ENCODE measurements around the gene FLRT1. TPM values are rescaled to one million over a fixed set of nuclear protein-coding genes. Genes with fewer than 3 reads are reported as not detected.
A peak's percentile ranks its signal among the peaks of the same experiment; 100 is the strongest.

FLRT1 gene
- total RNA-seq, 1 experiment from 2014 or later: 0.31 TPM

GRCh38 chr11:64019106-64020037 is 16.4 kb upstream of the FLRT1 start:
- H2AK5ac ChIP-seq (ENCODE audit: insufficient read length, low read length): no peak overlapping the region
- H3K9ac ChIP-seq (ENCODE audit: extremely low read depth, insufficient read length, low read length): no peak overlapping the region
- H3K27ac Mint-ChIP-seq: no peak overlapping the region
- no peaks in the 10 kb centered on the region for H4K20me1 ChIP-seq (ENCODE audit: control insufficient read depth, insufficient read depth, insufficient read length)
- H3K79me1 ChIP-seq (ENCODE audit: insufficient read depth, low read depth, low read length, poor library complexity, severe bottlenecking): no peaks in the 10 kb centered on the region
- H4K5ac ChIP-seq (ENCODE audit: insufficient read length, low read depth, low read length): no peak overlapping the region
- H2AFZ ChIP-seq (ENCODE audit: low read length): no peak overlapping the region
- TF ChIP-seq, protein P1, sequence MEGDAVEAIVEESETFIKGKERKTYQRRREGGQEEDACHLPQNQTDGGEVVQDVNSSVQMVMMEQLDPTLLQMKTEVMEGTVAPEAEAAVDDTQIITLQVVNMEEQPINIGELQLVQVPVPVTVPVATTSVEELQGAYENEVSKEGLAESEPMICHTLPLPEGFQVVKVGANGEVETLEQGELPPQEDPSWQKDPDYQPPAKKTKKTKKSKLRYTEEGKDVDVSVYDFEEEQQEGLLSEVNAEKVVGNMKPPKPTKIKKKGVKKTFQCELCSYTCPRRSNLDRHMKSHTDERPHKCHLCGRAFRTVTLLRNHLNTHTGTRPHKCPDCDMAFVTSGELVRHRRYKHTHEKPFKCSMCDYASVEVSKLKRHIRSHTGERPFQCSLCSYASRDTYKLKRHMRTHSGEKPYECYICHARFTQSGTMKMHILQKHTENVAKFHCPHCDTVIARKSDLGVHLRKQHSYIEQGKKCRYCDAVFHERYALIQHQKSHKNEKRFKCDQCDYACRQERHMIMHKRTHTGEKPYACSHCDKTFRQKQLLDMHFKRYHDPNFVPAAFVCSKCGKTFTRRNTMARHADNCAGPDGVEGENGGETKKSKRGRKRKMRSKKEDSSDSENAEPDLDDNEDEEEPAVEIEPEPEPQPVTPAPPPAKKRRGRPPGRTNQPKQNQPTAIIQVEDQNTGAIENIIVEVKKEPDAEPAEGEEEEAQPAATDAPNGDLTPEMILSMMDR (conservative IDR thresholded peaks at IDR 0.05): no peak
- peaks cover 47% of the 10 kb centered on the region for H3K27me3 Mint-ChIP-seq (ENCODE audit: low read depth)
- no peaks in the 10 kb centered on the region for H3K9me3 Mint-ChIP-seq
- no peak overlapping the region for H3K27ac ChIP-seq (ENCODE audit: insufficient read length, low read depth, low read length)
- H3K4me1 Mint-ChIP-seq: peaks cover 31 to 46% of the 10 kb centered on the region in 2 experiments
- no CpG with 5 or more reads among the region's 27 CpGs for WGBS (ENCODE audit: extremely low coverage, insufficient read length, low lambda C conversion rate)
- peaks cover 2% of the 10 kb centered on the region; the same call in 1 of the 2 replicates for H3K4me1 ChIP-seq (ENCODE audit: insufficient read depth, low read length)
- H3K36me3 Mint-ChIP-seq (ENCODE audit: insufficient read depth in 1 of 3, low read depth in 3 of 3): no peaks in the 10 kb centered on the region; a peak in 1 of 7 replicates
- no peak overlapping the region for H4K8ac ChIP-seq (replicated peaks; ENCODE audit: insufficient read length, low read depth, low read length)
- no peak overlapping the region for H2BK5ac ChIP-seq (ENCODE audit: insufficient read length, low read length)
- no peaks in the 10 kb centered on the region for H3K23me2 ChIP-seq (ENCODE audit: insufficient read length, low read depth, low read length, poor library complexity, severe bottlenecking)
- H2BK20ac ChIP-seq (ENCODE audit: low read depth, low read length, poor library complexity, severe bottlenecking): no peak overlapping the region
- peaks cover 2% of the 10 kb centered on the region; the same call in 1 of the 2 replicates for H3K27me3 ChIP-seq (ENCODE audit: insufficient read depth, low read length)
- H3K79me2 ChIP-seq (ENCODE audit: insufficient read depth, low read length): no peaks in the 10 kb centered on the region
- no peak overlapping the region for H3K23ac ChIP-seq (ENCODE audit: insufficient read length, low read depth, low read length)
- H3K4me3 Mint-ChIP-seq: peak overlapping the region in 1 of 2 experiments; percentile 50; a peak in 2 of 5 replicates
- no peak overlapping the region for H3K4me2 ChIP-seq (ENCODE audit: insufficient read depth, insufficient read length, low read length)
- no peak overlapping the region for H4K91ac ChIP-seq (ENCODE audit: insufficient read length, low read depth, low read length)
- H3K9me3 ChIP-seq (ENCODE audit: control insufficient read depth, low read depth, low read length): no peaks in the 10 kb centered on the region
- no peak overlapping the region for H2BK12ac ChIP-seq (ENCODE audit: insufficient read length, low read depth, low read length)
- H2BK120ac ChIP-seq (ENCODE audit: low read depth, low read length, poor library complexity, severe bottlenecking): no peak overlapping the region
- no peak overlapping the region for H3K4ac ChIP-seq (ENCODE audit: low read depth, low read length)
- H3K18ac ChIP-seq (ENCODE audit: insufficient read length, low read depth, low read length): no peak overlapping the region
- H3K14ac ChIP-seq (ENCODE audit: insufficient read depth, low read length): no peak overlapping the region; the same call in 1 of the 2 replicates
- DNase-seq: no peak
- H2BK15ac ChIP-seq (ENCODE audit: low read depth, low read length): no peak overlapping the region
- H3T11ph ChIP-seq (ENCODE audit: low read length): no peak overlapping the region
- no peak overlapping the region for H3K56ac ChIP-seq (ENCODE audit: insufficient read length, low read depth, low read length)

All from H9 (cell line).